ENCODE results near the gene SKP2. TPM values are rescaled to one million over a fixed set of nuclear protein-coding genes. Genes with fewer than 3 reads are reported as not detected.

SKP2 gene
- total RNA-seq: 10.9 TPM
- polyA plus RNA-seq (ENCODE audit: insufficient read depth, low read depth, low replicate concordance): 3.4 TPM
- long read RNA-seq, donor 1, transcript SKP2-202 (10 exons, 3,759 nt): major isoform, 8 of 8 reads
- long read RNA-seq, donor 1, partial matches to known transcripts: 0 of 8 reads
- long read RNA-seq, donor 1, other reads (novel, unspliced or antisense): 0 of 8 reads
- long read RNA-seq, donor 2, transcript SKP2-202 (10 exons, 3,759 nt): major isoform, 9 of 10 reads
- long read RNA-seq, donor 2, partial matches to known transcripts: 0 of 10 reads
- long read RNA-seq, donor 2, other reads (novel, unspliced or antisense): 0 of 10 reads
- long read RNA-seq, donor 3, transcript SKP2-202 (10 exons, 3,759 nt): major isoform, 8 of 8 reads
- long read RNA-seq, donor 3, partial matches to known transcripts: 0 of 8 reads
- long read RNA-seq, donor 3, other reads (novel, unspliced or antisense): 0 of 8 reads
- long read RNA-seq, donor 4, transcript SKP2-202 (10 exons, 3,759 nt): major isoform, 10 of 11 reads
- long read RNA-seq, donor 4, partial matches to known transcripts: 0 of 11 reads
- long read RNA-seq, donor 4, other reads (novel, unspliced or antisense): 0 of 11 reads
- long read RNA-seq, donor 5, partial matches to known transcripts: 0 of 3 reads
- long read RNA-seq, donor 5, other reads (novel, unspliced or antisense): 0 of 3 reads
- long read RNA-seq, donor 6, partial matches to known transcripts: 0 of 3 reads
- long read RNA-seq, donor 6, other reads (novel, unspliced or antisense): 0 of 3 reads
- long read RNA-seq, donor 7, partial matches to known transcripts: 0 of 2 reads
- long read RNA-seq, donor 7, other reads (novel, unspliced or antisense): 1 of 2 reads
- long read RNA-seq, donor 8, partial matches to known transcripts: 0 of 4 reads
- long read RNA-seq, donor 8, other reads (novel, unspliced or antisense): 0 of 4 reads
- long read RNA-seq, donor 9, partial matches to known transcripts: 0 of 1 reads
- long read RNA-seq, donor 9, other reads (novel, unspliced or antisense): 0 of 1 reads
- long read RNA-seq, donor 10, transcript SKP2-202 (10 exons, 3,759 nt): major isoform, 7 of 7 reads
- long read RNA-seq, donor 10, partial matches to known transcripts: 0 of 7 reads
- long read RNA-seq, donor 10, other reads (novel, unspliced or antisense): 0 of 7 reads

GRCh38 chr5:36151434-36152323 is at the start of gene SKP2, which contains the start of gene LMBRD2:
TSS of gene SKP2 (plus strand) at chr5:36152111. CDS start at chr5:36152263, 152 bp downstream.
TSS of gene LMBRD2 (minus strand) at chr5:36151887. CDS start at chr5:36143349, 8,538 bp downstream.
- peak; percentile 85 for FAIRE-seq
- intact Hi-C loops (cut with DNase I): no loop called here
- Histone ChIP-seq H3K36me3 (ENCODE audit: control insufficient read depth in 2 of 3, insufficient read depth in 3 of 3, low read length in 3 of 3) (no peaks in the 10 kb centered on the region), H3K4me1 (ENCODE audit: control insufficient read depth in 2 of 3, insufficient read depth in 2 of 3, low read depth in 1 of 3, low read length in 3 of 3) (peaks cover 2 to 10% (median 7%) of the 10 kb centered on the region in 3 donors), H3K27me3 (ENCODE audit: control insufficient read depth, insufficient read depth, low read length) (no peaks in the 10 kb centered on the region), H3K4me3 (ENCODE audit: low read length in 3 of 3) (peak within 1 kb of the TSS; percentile 98 to 99 (median 98)), H3K9me3 (ENCODE audit: control insufficient read depth in 2 of 3, insufficient read depth in 1 of 3, low read length in 3 of 3) (no peaks in the 10 kb centered on the region), H3K27ac (ENCODE audit: low read depth in 2 of 2, low read length in 2 of 2) (peak within 1 kb of the TSS; percentile 52 to 64), H3K9ac (ENCODE audit: low read length in 3 of 3) (peak within 1 kb of the TSS; percentile 83 to 97 (median 93))
- no peak for TF ChIP-seq CTCF (IDR thresholded peaks at IDR 0.05; ENCODE audit: borderline replicate concordance, extremely low read depth, insufficient read depth)
- peak; percentile 98 to 100 (median 99) for DNase-seq

DNA sequence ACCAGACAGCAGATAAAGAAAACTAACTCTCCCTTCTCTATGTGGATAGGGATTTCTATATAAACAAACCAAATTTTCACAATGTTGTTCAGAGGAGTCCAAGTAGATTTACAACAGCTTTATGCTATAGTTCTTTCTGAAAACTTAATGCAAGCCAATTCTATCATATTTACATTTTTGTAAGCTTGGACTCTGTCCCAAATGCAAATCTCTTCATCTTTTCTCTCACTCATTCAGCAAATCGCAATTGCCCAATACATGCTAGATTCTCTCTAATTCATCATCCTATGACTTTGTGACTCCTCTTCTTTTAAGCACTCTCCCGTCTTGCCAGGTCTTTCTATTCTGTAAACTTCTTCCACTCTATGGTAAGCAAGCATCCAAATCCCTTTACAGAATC is 46.1 kb upstream of the SKP2 start:
- H3K4me3 ChIP-seq (ENCODE audit: low read length in 3 of 3): no peak overlapping the region
- FAIRE-seq: no peak
- no peak for TF ChIP-seq CTCF (IDR thresholded peaks at IDR 0.05; ENCODE audit: borderline replicate concordance, extremely low read depth, insufficient read depth)
- no peaks in the 10 kb centered on the region for H3K27me3 ChIP-seq (ENCODE audit: control insufficient read depth, insufficient read depth, low read length)
- no peak overlapping the region for H3K9ac ChIP-seq (ENCODE audit: low read length in 3 of 3)
- no peaks in the 10 kb centered on the region for H3K9me3 ChIP-seq (ENCODE audit: control insufficient read depth in 2 of 3, insufficient read depth in 1 of 3, low read length in 3 of 3)
- H3K4me1 ChIP-seq (ENCODE audit: control insufficient read depth in 2 of 3, insufficient read depth in 2 of 3, low read depth in 1 of 3, low read length in 3 of 3): no peaks in the 10 kb centered on the region
- no peak for DNase-seq
- peaks cover 4 to 7% (median 4%) of the 10 kb centered on the region in 3 donors for H3K36me3 ChIP-seq (ENCODE audit: control insufficient read depth in 2 of 3, insufficient read depth in 3 of 3, low read length in 3 of 3)
- intact Hi-C loops (cut with DNase I): no loop called here
- no peak overlapping the region for H3K27ac ChIP-seq (ENCODE audit: low read depth in 2 of 2, low read length in 2 of 2)

All from kidney (tissue), 22 donors.